NCI-H146 treated with DMSO at 0.1 percent for 48 hours (cell line): ENCODE data around the gene AUH.

ENCODE experiments used
- DNase-seq: peaks from one replicate; lab custom pipeline; 2025; ENCODE audit not compliant: unreplicated experiment; lab: John Stamatoyannopoulos, UW

The AUH gene

DNA sequence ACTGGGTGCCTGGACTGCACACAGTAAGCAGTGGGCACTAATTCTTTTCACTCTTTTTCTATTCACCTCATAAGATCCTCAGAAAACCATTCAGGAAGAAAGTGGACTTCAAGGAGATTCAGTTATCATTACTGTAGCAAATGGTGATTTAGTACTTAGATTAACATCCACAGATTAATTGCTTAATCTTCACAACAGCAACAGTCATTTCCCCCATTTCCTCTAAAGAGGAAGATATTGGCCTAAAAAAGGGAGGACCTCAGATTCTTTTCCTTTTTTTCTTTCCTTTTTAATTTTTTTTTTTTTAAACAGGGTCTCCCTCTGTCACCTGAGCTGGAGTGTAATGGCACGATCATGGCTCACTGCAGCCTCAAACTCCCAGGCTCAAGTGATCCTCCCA is 64.4 kb downstream of the AUH start:
- DNase-seq = no peak

DNA sequence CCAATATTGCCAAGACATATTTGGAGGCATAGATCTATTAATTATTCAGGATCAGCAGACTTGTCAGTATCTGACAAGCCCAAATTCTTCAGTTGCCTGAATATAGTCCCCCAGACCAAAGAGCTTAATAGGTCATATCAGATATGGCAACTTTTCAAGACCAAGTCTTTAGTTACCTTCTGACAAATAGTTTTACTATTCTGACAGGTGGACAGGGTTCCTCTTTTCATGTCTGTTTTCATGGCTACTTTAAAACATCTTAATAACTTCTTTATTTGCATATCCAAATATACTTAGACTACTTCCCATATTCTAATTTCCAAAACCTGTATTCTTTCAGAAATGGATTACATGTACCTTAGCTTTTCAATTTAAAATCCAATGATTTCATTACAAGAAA is 65.4 kb downstream of the AUH start:
- DNase-seq = no peak

DNA sequence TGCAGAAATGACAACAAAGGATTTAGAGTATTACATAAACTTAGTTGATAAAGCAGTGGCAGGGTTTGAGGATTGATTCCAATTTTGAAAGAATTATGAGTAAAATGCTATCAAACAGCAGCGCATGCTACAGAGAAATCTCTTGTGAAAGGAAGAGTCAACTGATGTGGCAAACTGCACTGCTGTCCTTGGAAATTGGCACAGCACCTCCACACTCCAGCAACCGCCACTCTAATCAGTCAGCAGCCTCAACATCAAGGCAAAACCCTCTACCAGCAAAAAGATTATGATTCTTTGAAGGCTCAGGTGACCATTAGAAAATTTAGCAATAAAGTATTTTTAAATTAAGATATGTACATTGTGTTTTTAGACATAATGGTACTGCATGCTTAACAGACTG is 66.4 kb downstream of the AUH start:
- no peak for DNase-seq

DNA sequence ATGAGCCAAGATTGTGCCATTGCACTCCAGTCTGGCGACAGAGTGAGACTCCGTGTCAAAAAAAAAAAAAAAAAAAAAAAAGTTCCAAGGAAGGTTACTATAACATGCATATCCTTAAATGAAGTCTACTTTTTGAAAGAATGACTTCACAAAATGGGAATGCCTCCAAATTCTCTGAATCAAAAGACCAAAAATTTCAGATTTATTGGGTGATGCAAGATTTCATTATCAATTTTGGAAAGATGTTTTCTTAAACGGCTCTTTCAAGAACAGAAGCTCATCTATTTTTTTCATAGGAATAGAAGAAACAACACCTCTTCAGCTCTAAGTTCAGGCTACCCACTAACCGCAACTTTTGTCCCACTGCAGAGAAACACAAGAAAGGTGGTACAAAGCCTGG is 69.9 kb downstream of the AUH start:
- no peak for DNase-seq

DNA sequence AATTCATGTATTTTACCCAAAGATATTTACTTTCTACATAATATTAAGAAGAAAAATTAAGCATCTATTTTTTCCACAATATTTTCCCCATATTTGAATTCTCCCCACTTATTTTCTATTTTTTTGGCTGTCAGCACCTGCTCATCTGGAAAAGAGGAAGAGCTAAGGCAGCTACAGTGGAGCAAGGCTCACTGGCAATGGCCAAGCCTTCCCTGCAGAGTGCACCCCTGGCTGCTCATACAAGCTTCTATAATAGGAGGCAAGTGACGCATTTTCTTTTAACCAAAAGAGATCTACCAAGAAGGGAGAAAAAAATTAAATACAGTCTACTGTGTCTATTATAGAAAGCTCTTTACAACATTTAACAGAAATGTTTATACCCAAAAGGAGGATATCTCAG is 72.5 kb downstream of the AUH start:
- DNase-seq = no peak

DNA sequence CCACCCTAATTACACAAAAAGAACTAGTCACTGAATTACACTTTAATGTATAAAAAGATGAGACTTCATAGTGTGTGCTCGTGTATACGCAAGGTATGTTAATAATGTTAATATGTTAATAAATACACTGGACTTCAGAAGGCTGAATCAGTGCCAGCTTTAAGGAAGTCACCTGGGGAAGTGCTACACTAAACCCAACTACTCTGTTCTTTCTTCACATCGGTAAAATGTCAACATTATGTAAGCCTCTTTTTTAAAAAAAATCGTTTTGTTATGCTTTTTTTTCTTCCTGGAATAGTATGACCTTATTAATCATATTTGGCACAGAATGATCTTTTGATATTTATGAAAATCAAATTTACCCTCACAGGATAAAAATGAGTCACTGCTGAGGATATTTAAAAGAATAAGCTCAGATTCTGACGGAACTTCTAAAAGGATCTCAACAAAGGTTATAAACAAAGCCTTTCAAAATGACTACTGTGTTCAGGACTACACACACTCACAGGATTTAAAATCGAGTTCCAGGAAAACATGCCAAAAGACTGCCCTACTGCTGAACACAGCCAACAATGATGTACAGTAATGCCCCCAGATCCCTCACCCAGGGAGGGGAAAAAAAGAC is 75.9 kb downstream of the AUH start:
- DNase-seq = no peak

DNA sequence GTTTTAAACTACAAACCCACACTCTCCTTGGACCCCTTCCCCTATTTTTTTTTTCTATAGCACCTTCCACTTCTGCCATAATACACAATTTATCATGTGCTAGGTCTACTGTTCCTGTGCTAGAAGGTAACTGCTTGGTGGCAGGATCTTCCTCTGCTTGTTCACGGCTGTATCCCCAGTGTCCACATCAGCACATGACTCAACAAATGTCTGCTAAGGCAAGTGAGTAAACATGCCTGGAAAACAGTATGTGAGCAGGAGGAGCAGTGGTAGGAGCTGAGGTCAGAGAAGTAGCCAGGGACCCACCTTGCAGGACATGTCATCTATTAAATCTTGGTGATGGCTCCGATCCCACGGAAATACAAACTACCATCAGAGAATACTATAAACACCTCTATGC is 79.4 kb downstream of the AUH start:
- no peak for DNase-seq

DNA sequence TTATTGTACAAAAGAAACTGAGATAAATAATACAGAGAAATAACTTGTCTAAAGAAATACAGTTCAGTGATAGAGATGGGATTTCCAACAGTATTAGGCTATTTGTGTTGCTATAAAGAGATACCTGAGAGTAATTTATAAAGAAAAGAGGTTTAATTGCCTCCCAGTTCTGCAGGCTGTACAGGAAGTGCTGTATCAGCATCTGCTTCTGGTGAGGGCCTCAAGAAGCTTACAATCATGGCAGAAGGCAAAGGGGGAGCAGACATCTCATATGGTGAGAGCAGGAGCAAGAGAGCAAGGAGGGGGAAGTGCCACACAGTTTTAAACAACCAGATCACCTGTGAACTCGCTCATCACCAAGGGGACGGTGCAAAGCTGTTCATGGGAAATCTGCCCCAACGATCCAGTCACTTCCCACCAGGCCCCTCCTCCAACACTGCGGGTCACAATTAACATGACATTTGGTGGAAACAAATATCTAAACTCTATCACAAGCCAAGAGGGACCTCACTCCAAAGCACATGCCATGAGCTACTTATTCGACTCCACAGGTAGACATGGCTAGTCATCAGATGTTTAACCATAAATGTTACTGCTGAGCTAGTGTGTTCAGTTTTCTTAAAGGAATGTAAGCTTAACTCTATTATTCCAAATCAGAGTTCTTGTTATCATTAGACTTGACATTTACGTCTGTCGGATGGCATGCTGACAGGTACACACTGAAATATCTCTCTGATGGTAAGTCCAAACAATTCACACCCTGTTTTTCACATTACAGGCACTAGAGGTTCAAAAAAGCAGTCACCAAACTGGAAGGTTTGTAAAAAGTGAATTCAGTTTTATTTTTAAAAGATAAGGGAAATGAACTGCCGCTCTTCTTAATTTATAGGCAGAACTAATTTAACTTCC is 82.2 kb downstream of the AUH start:
- no peak for DNase-seq

DNA sequence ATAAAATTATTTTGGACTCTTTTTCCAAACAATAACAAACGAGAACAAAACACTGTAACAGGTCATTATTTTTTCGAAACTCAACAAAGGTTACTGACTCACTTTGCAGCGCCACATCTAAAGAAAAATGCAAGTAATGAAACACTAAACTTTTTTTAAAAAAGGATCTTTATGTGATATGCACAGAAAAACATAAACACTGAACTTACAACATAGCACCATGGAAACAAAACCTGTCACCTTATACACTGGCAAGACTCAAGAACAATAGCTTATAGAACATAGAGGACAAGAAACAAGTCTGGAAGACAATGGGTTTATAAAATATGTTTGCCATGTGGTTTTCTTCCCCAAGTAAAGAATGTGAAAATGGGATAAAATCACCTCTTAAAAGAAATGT is 85.2 kb downstream of the AUH start:
- no peak for DNase-seq

DNA sequence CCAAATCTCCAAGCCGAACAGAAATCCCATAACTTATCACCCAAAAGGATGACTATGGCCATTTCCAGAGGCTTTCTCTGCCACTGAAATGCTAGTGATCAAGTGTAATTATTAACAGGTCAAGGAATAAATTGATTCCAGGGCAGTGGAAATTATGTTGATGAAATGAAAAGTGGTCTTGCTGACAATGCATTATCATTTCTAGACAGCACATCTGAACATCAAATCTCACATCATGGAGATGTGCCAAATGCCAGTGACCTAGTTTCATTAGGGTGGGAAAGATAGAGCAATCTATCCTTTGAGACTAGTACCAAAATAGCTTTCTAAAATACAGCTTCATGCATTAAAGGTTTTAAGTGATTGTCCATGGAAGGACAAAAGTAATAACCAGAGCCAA is 86.1 kb downstream of the AUH start:
- no peak for DNase-seq

DNA sequence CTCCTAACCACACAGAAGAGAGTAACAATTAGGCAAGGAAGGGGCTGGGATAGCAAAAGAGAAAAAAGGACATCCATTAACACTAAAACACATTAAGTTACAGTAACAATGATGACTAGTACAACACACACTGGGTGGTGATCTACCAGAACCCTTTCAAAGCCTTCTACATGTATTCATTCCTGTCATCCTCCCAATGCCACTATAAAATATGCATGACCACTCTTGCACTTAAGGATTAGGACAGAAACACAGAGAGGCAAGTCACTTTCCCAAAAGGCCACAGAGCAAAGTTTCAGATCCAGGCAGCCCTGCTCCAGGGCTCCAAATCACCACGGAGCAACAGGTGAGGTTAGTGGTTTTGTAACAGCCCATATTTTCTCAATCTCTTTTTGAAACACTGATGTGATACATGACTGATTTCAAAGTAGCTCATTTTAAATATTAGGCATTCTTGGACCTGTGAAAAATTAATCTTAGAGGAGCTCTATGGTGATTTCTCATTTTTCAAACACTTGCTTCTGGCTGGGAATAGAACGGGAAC is 86.7 kb downstream of the AUH start:
- no peak for DNase-seq

DNA sequence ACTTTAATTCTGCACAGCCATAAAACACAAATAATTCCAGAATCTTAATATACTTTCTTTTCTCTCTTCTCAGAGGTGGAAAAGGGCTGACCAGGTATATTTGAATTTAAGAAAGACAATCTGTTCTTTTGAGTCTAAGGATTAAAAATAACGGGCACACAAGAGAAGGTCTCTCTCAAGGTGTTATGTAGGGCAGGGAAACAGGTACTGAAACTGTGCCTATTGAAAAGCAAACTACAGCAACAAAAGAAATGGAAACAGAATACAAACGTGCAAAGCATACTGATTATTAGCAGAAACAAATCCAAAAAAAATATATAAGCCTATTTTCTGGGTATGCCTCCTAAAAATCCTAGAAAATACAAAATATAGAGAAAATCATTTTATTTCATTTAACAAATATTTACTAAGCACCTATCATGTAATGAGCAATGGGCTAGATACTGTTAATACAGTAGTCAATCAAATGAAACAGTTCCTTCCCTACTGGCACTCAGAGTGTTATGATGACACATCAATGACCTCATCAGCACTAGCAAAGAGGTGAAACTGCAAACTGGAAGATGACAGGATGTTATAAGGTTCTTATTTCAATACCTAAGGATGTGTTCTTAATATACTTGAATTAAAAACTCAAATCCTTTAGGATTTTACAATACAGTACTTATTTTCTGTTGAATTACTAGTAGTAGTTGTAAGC is 87.7 kb downstream of the AUH start:
- DNase-seq = no peak

DNA sequence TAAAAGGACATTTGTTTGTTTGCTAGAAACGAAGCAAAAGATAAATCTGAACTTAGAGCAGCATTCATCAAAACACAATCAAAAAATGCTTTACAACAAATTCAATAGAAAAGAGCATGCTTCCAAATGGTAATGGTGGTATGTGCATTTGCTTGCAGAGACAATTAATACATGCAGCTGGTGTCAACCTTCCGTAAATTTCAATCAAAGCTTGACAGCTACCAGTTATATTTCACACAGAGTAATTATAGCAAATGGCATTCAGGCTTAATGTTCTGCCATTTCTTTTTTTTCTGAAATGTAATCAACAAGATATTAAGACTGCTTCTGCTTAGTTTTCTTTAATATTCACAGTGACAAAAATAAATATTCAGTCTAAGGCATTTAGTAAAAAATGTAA is 90.6 kb downstream of the AUH start:
- no peak for DNase-seq

DNA sequence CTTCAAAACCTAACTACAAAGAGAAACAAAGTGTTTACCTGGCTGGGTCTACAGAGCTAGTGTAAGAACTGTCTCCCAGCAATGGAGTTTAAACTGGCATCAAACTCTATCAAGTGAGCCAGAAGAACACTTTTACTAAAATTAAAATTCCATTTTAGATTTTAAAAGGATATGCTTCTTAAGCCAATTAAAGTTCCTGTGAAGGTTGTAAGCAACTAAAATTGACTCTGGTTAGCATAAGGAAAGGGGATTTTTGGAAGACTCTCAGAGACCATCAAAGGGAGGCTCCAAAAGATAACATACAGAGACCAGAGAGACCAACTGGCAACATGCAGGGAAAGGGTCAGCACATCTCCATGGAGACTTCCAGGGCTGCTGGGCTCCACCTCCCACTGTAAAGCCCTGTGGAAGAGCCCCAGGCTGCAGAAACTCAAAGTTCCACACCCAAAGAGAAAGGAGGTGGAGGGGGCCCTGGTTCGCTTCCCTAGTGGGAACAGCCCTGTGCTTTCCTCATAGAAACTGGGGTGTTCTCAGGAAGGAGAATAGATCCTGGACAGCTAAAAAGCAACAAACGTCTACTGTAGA is 91.7 kb downstream of the AUH start:
- no peak for DNase-seq

DNA sequence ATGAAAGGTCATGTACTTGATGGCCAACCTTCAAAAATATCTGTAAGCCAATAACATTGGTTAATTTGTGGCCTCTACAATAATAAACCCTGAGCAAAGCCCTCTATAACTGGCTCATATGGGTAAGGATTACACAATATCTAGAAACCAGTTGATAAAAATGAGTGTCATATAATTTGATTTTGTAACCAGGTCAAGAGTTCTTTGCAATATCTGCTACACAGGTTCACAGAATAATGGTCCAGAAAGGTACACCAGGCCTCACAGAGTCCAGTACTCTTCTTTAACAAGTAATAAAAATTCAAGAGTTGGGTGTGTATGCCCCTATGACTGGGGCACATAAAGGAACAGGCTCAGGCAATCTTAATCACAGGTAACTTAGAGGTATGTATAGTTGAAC is 95.3 kb downstream of the AUH start:
- DNase-seq = no peak

DNA sequence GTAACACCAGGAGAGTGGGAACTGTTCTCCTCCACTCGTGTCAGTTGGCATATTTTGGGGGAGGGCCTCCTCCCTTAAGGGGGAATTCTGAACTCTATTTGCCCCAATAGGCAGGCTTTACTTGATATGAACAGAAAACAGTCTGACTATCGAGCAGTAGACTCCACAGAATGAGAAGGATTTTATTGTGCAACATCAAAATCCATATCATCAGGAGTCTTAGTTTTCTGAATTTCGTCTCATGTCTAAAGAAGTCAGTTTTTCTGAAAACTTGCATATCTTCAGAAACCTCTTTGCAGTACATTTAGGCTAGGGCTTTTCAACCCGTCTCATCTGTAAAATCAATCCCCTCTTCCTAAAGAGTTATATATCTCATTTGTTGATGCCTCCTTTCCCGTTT is 96.2 kb downstream of the AUH start:
- DNase-seq = no peak

DNA sequence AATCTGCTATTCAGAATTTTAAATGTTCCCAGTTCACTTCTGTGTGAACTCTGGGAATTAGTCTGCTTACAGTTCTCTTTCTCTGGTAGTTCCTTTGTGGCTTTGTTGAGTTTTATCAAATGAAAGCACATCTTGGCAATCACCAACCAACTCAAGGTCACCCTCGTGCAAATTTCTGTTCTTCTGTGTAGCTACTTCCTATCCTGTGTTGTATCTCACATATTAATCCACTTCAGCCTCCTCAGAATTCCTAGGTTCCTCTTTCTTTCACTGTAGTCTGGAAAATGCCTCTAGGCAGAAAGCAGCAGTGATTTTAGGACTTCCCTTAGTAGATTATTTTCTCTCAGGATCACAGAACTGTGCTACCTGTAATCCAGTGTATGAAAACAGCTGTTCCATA is 100.3 kb downstream of the AUH start:
- no peak for DNase-seq

DNA sequence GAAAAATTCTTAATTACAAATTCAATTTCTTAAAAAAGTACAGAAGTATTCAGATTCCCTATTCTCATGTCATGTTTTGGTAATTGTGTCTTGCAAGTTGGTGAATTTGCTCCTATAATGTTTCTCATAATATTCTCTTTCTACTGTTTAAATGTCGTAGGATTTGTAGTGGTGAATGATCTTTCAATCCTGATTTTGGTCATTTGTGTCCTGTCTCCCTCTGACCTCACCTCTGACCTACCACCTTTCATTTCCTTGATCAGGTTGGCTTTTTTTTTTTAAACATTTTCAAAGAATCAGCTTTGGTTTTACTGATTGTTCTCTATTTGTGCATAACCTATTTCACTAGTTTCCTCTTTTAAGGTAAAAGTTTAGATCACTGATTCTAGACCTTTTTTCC is 102.6 kb downstream of the AUH start:
- no peak for DNase-seq

DNA sequence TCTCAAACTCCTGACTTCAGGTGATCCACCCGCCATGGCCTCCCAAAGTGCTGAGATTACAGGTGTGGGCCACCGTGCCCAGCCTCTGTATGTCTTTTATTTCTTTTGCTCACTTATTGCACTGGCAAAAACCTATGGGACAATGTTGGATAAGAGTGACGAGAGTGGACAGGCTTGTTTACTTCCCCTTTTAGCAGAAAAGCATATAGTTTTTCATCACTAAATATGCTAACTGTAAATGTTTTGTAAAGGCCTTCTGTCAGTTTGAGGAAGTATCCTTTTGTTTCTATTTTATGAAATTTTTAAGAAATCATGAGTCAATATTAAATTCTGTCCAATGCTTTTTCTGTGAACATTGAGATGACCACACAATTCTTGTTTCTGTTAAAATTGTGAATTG is 103.3 kb downstream of the AUH start:
- no peak for DNase-seq

DNA sequence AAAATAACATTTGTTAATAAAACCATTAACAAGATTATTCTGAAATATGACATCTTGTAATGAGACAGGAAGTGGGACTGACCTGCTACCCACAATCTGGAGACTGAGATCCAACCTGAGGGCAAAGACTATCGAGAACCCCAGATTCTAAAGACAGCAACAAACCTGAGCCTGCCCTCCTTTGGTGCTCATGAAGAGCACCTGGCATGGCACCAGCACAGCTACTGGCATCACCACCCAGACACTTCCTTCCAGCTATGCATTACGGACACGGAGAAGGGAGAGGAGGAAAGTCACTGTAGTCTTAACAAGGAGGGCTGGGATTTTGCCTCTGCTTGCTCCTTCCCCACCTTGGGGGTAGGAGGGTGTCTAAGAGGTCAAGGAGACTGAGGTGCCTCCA is 105.5 kb downstream of the AUH start:
- DNase-seq = no peak

DNA sequence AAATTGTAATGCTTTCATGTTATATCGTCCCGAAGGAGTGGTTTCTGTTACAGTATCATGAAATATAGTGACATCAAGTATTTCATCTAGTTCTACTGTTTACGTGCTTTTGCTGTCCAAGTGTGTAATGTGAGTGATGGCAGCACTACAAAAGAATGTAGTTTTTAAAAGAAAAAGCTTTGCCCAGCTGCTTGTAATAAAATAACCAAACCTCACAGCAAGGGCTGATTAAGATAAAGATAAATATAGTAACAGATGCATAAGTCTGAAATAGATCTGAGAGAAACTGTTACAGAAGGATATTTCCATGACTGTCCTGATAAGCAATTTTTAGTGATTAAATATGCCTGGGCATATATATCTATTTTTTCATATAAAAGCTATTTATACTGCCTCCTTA is 106.4 kb downstream of the AUH start:
- no peak for DNase-seq

DNA sequence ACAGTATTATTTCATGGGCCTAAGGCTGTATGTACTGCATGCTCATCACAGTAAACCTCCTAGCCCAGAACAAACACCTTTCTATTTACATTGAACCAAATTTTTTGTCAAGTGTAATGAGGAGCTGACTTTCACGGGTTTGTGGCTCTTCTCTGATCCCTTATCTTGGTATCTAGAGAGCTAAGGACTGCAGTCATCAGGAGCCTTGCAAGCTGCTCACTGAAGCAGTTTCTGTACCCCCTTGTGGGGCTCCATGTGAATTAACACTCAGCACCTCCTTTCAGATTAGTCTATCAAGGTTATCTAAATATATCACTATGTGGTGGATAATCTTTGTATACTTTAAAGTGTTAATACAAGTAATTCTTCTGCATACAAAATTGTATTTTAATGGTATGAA is 108.2 kb downstream of the AUH start:
- DNase-seq = no peak
